DMS 273 treated with DMSO at 0.1 percent for 48 hours (cell line): Measurements from ENCODE around the gene SLC7A7.
"Not testable (repeated sequence)": the region's sequence is repeated elsewhere in the genome, so short reads cannot be mapped to it uniquely, and the experiment has no call there.

Experiments used
- DNase-seq: peaks from one replicate; lab custom pipeline; 2025; lab: John Stamatoyannopoulos, UW

The SLC7A7 gene

GRCh38 chr14:22843123-22843925, 28.1 kb upstream of the SLC7A7 start:
- no peak for DNase-seq

- DNase-seq = no peak
Observed at GRCh38 chr14:22842211-22843122, 27.2 kb upstream of the SLC7A7 start.

- DNase-seq = no peak
Observed at GRCh38 chr14:22841769-22842168, 26.5 kb upstream of the SLC7A7 start.

- DNase-seq = no peak
Observed at GRCh38 chr14:22841311-22841710, 26.1 kb upstream of the SLC7A7 start.

- no peak for DNase-seq
Observed at GRCh38 chr14:22839159-22839779, 24.0 kb upstream of the SLC7A7 start.

- DNase-seq = no peak
Observed at GRCh38 chr14:22838631-22839041, 23.4 kb upstream of the SLC7A7 start.

- no peak for DNase-seq
Observed at GRCh38 chr14:22837750-22838538, 22.7 kb upstream of the SLC7A7 start.

- DNase-seq = no peak
Observed at GRCh38 chr14:22837114-22837749, 22.0 kb upstream of the SLC7A7 start.

GRCh38 chr14:22836301-22837113, 21.3 kb upstream of the SLC7A7 start, which contains the start of gene MMP14:
Gene MMP14, plus strand, starts transcription at chr14:22836585. Its CDS starts 233 bp downstream, at chr14:22836818.
- DNase-seq = no peak

- DNase-seq = no peak
Observed at GRCh38 chr14:22835505-22835904, 20.3 kb upstream of the SLC7A7 start.

- DNase-seq = no peak
Observed at GRCh38 chr14:22830443-22831010, 15.3 kb upstream of the SLC7A7 start.

- peak; percentile 76 for DNase-seq
Observed at GRCh38 chr14:22829661-22830442, 14.6 kb upstream of the SLC7A7 start, which contains the start of gene MRPL52. Gene MRPL52, plus strand, starts transcription at chr14:22829887. Its CDS starts 26 bp downstream, at chr14:22829913.

- DNase-seq = not testable (repeated sequence)
Observed at GRCh38 chr14:22829076-22829660, 13.9 kb upstream of the SLC7A7 start.

- no peak for DNase-seq
Observed at GRCh38 chr14:22824711-22825359, 9.6 kb upstream of the SLC7A7 start.

- DNase-seq = peak; percentile 46
Observed at GRCh38 chr14:22822571-22823098, 7.4 kb upstream of the SLC7A7 start.

- DNase-seq = no peak
Observed at GRCh38 chr14:22822016-22822570, 6.9 kb upstream of the SLC7A7 start.
